Neuronal stem cell (in vitro differentiated cells): ENCODE data around the gene CHD2.

Experiments
- DNase-seq: peaks from one replicate; pipeline ENCODE4 v3.0.0-alpha.2; 2013; ENCODE audit warnings: low spot score
- H2AFZ ChIP-seq: one replicate; pipeline ENCODE4 v1.6.1; 2013; ENCODE audit warnings: mild to moderate bottlenecking, low read length, inconsistent platforms
- H2AK5ac ChIP-seq: 2 replicates; pipeline ENCODE4 v1.6.1; 2013; ENCODE audit warnings: low read depth, mild to moderate bottlenecking, inconsistent platforms, low read length, moderate library complexity, mixed read lengths
- H2BK120ac ChIP-seq: 2 replicates; pipeline ENCODE4 v1.6.1; 2013; ENCODE audit warnings: low read depth, mild to moderate bottlenecking, inconsistent platforms, low read length, moderate library complexity, mixed read lengths
- H2BK12ac ChIP-seq: one replicate; pipeline ENCODE4 v1.6.1; 2013; ENCODE audit warnings: low read length, inconsistent platforms
- H2BK15ac ChIP-seq: 2 replicates; pipeline ENCODE4 v1.6.1; 2013; ENCODE audit warnings: mild to moderate bottlenecking, low read length, inconsistent platforms, mixed read lengths
- H2BK5ac ChIP-seq: one replicate; pipeline ENCODE4 v1.6.1; 2013; ENCODE audit warnings: inconsistent platforms, mild to moderate bottlenecking, low read length, moderate library complexity
- H3K14ac ChIP-seq: one replicate; pipeline ENCODE4 v1.6.1; 2013; ENCODE audit warnings: low read length, inconsistent platforms
- H3K18ac ChIP-seq: 2 replicates; pipeline ENCODE4 v1.6.1; 2013; ENCODE audit warnings: low read length, inconsistent platforms
- H3K23ac ChIP-seq: 2 replicates; pipeline ENCODE4 v1.6.1; 2013; ENCODE audit warnings: low read depth, mild to moderate bottlenecking, mixed read lengths, low read length, inconsistent platforms; ENCODE audit not compliant: poor library complexity
- H3K27ac ChIP-seq: replicated peaks from 3 replicates; pipeline ENCODE4 v1.5.1; 2013; ENCODE audit warnings: low read length, inconsistent platforms
- H3K27me3 ChIP-seq, 3 experiments: 2 replicates each; pipeline ENCODE4 v1.6.1; 2013; ENCODE audit warnings: low read length in 3 of 3, mild to moderate bottlenecking in 2 of 3, inconsistent platforms in 1 of 3, low read depth in 1 of 3, mixed read lengths in 1 of 3, moderate library complexity in 1 of 3; ENCODE audit not compliant: control insufficient read depth in 3 of 3, insufficient read depth in 3 of 3
- H3K36me3 ChIP-seq, 2 donors: replicated peaks in 1 of 2; 2 replicates each; pipeline ENCODE4 v1.6.1; 2013; ENCODE audit warnings: low read length in 2 of 2; ENCODE audit not compliant: control insufficient read depth in 2 of 2, insufficient read depth in 2 of 2
- H3K4ac ChIP-seq: 2 replicates; pipeline ENCODE4 v1.6.1; 2013; ENCODE audit warnings: inconsistent platforms, mild to moderate bottlenecking, low read length, moderate library complexity
- H3K4me1 ChIP-seq, 2 donors: 1 replicate in 1 of 2; 2 replicates in 1 of 2; pipeline ENCODE4 v1.6.1; 2013; ENCODE audit warnings: low read length in 2 of 2, low read depth in 1 of 2; ENCODE audit not compliant: control insufficient read depth in 2 of 2, insufficient read depth in 1 of 2
- H3K4me2 ChIP-seq: one replicate; pipeline ENCODE4 v1.6.1; 2013; ENCODE audit warnings: mild to moderate bottlenecking, low read length, inconsistent platforms; ENCODE audit not compliant: insufficient read depth, poor library complexity, severe bottlenecking
- H3K4me3 ChIP-seq, 2 donors: 2 replicates each; pipeline ENCODE4 v1.5.1; 2013; ENCODE audit warnings: low read length in 2 of 2, mild to moderate bottlenecking in 2 of 2, inconsistent platforms in 1 of 2, moderate library complexity in 1 of 2
- H3K79me1 ChIP-seq: one replicate; pipeline ENCODE4 v1.6.1; 2013; ENCODE audit warnings: low read depth, mild to moderate bottlenecking, inconsistent platforms, low read length, moderate library complexity
- H3K9ac ChIP-seq: one replicate; pipeline ENCODE4 v1.6.1; 2013; ENCODE audit warnings: mild to moderate bottlenecking, low read depth, low read length, inconsistent platforms; ENCODE audit not compliant: poor library complexity
- H3K9me3 ChIP-seq, 2 donors: replicated peaks in 1 of 2; 2 replicates each; pipeline versions ENCODE3 to v1.6.1; 2013; ENCODE audit warnings: low read length in 2 of 2, mild to moderate bottlenecking in 2 of 2, inconsistent platforms in 1 of 2, low read depth in 1 of 2, mixed read lengths in 1 of 2, moderate library complexity in 1 of 2; ENCODE audit not compliant: control insufficient read depth in 2 of 2, insufficient read depth in 1 of 2
- H4K8ac ChIP-seq: one replicate; pipeline ENCODE4 v1.6.1; 2013; ENCODE audit warnings: low read depth, mild to moderate bottlenecking, inconsistent platforms, low read length, moderate library complexity
- H4K91ac ChIP-seq: one replicate; pipeline ENCODE4 v1.6.1; 2013; ENCODE audit warnings: low read length, low read depth, mild to moderate bottlenecking, inconsistent platforms; ENCODE audit not compliant: poor library complexity
- WGBS, 2 donors: extraction: QIAGEN DNeasy Blood & Tissue Kit; methylation state at CpG; one replicate each; pipeline ENCODE4 v1.1.7; 2013; ENCODE audit warnings: missing lambda C conversion rate in 2 of 2, mixed read lengths in 1 of 2; ENCODE audit not compliant: insufficient read length in 2 of 2, insufficient replicate concordance in 1 of 2; ENCODE audit errors: extremely low coverage in 2 of 2; 5-methylcytosine and 5-hydroxymethylcytosine counted together

The CHD2 gene

GRCh38 chr15:92877416-92877815 lies 22.7 kb upstream of the CHD2 start:
- H3K14ac ChIP-seq: no peak overlapping the region
- H3K23ac ChIP-seq: no peak overlapping the region
- no peak overlapping the region for H4K91ac ChIP-seq
- no CpG with 5 or more reads among the region's 2 CpGs for WGBS, 2 donors
- DNase-seq: no peak
- no peak overlapping the region for H3K4me3 ChIP-seq
- H3K79me1 ChIP-seq: no peaks in the 10 kb centered on the region
- no peak overlapping the region for H3K9ac ChIP-seq
- H2AK5ac ChIP-seq: no peak overlapping the region
- H2BK5ac ChIP-seq: no peak overlapping the region
- no peak overlapping the region for H2BK15ac ChIP-seq
- H3K4me1 ChIP-seq: peaks cover 18 to 21% of the 10 kb centered on the region in 2 donors
- no peak overlapping the region for H2BK120ac ChIP-seq
- H3K4ac ChIP-seq: no peak overlapping the region
- no peak overlapping the region for H3K27ac ChIP-seq
- no peak overlapping the region for H3K4me2 ChIP-seq
- H2BK12ac ChIP-seq: no peak overlapping the region
- no peaks in the 10 kb centered on the region for H3K36me3 ChIP-seq
- no peak overlapping the region for H4K8ac ChIP-seq
- no peak overlapping the region for H2AFZ ChIP-seq
- H3K27me3 ChIP-seq: no peaks in the 10 kb centered on the region
- no peaks in the 10 kb centered on the region for H3K9me3 ChIP-seq
- H3K18ac ChIP-seq: no peak overlapping the region

GRCh38 chr15:92878593-92879053 lies 21.5 kb upstream of the CHD2 start:
- WGBS, 2 donors: no CpG with 5 or more reads among the region's 5 CpGs
- no peak for DNase-seq
- no peak overlapping the region for H2BK5ac ChIP-seq
- H3K9me3 ChIP-seq: no peaks in the 10 kb centered on the region
- no peaks in the 10 kb centered on the region for H3K79me1 ChIP-seq
- peaks cover 18 to 21% of the 10 kb centered on the region in 2 donors for H3K4me1 ChIP-seq
- no peak overlapping the region for H4K91ac ChIP-seq
- H2BK120ac ChIP-seq: no peak overlapping the region
- H3K18ac ChIP-seq: no peak overlapping the region
- H3K9ac ChIP-seq: no peak overlapping the region
- no peak overlapping the region for H3K4me2 ChIP-seq
- H4K8ac ChIP-seq: no peak overlapping the region
- H3K23ac ChIP-seq: no peak overlapping the region
- H2BK15ac ChIP-seq: no peak overlapping the region
- H3K4ac ChIP-seq: no peak overlapping the region
- no peaks in the 10 kb centered on the region for H3K27me3 ChIP-seq
- H3K14ac ChIP-seq: no peak overlapping the region
- peaks cover 0 to 2% of the 10 kb centered on the region in 2 donors for H3K36me3 ChIP-seq
- H3K4me3 ChIP-seq: no peak overlapping the region
- H3K27ac ChIP-seq: no peak overlapping the region
- no peak overlapping the region for H2AK5ac ChIP-seq
- H2AFZ ChIP-seq: peak overlapping the region; percentile 11
- no peak overlapping the region for H2BK12ac ChIP-seq

- no peak overlapping the region for H2AK5ac ChIP-seq
- H4K91ac ChIP-seq: no peak overlapping the region
- no peak overlapping the region for H3K4me3 ChIP-seq
- no peak overlapping the region for H3K23ac ChIP-seq
- no peak for DNase-seq
- H2BK5ac ChIP-seq: no peak overlapping the region
- H3K36me3 ChIP-seq: peaks cover 0 to 17% of the 10 kb centered on the region in 2 donors
- H4K8ac ChIP-seq: no peak overlapping the region
- H2BK120ac ChIP-seq: no peak overlapping the region
- no peaks in the 10 kb centered on the region for H3K27me3 ChIP-seq
- H3K9me3 ChIP-seq: no peaks in the 10 kb centered on the region
- H3K9ac ChIP-seq: no peak overlapping the region
- H2BK15ac ChIP-seq: no peak overlapping the region
- peak overlapping the region; percentile 39 for H2AFZ ChIP-seq
- no peak overlapping the region for H2BK12ac ChIP-seq
- H3K27ac ChIP-seq: peak overlapping the region; percentile 88
- H3K14ac ChIP-seq: no peak overlapping the region
- peaks cover 18 to 21% of the 10 kb centered on the region in 2 donors for H3K4me1 ChIP-seq
- no peak overlapping the region for H3K4me2 ChIP-seq
- H3K4ac ChIP-seq: no peak overlapping the region
- no peak overlapping the region for H3K18ac ChIP-seq
- no CpG with 5 or more reads among the region's 7 CpGs for WGBS, 2 donors
- H3K79me1 ChIP-seq: no peaks in the 10 kb centered on the region
Observed at GRCh38 chr15:92879949-92880725, 20.0 kb upstream of the CHD2 start.

GRCh38 chr15:92880796-92881195 lies 19.3 kb upstream of the CHD2 start:
- peaks cover 18 to 21% of the 10 kb centered on the region in 2 donors for H3K4me1 ChIP-seq
- H3K36me3 ChIP-seq: peaks cover 0 to 24% of the 10 kb centered on the region in 2 donors
- no peak overlapping the region for H3K23ac ChIP-seq
- H2AK5ac ChIP-seq: no peak overlapping the region
- no peak overlapping the region for H3K14ac ChIP-seq
- no peak overlapping the region for H3K18ac ChIP-seq
- peak overlapping the region; percentile 12 for H3K4me2 ChIP-seq
- WGBS, 2 donors: no CpG with 5 or more reads among the region's 2 CpGs
- no peak overlapping the region for H2BK15ac ChIP-seq
- no peak for DNase-seq
- H3K79me1 ChIP-seq: no peaks in the 10 kb centered on the region
- no peak overlapping the region for H2BK12ac ChIP-seq
- no peak overlapping the region for H2BK5ac ChIP-seq
- no peak overlapping the region for H3K4me3 ChIP-seq
- no peak overlapping the region for H2BK120ac ChIP-seq
- no peak overlapping the region for H4K91ac ChIP-seq
- H4K8ac ChIP-seq: no peak overlapping the region
- H2AFZ ChIP-seq: peak overlapping the region; percentile 39
- H3K27me3 ChIP-seq: no peaks in the 10 kb centered on the region
- peak overlapping the region; percentile 88 for H3K27ac ChIP-seq
- no peak overlapping the region for H3K9ac ChIP-seq
- H3K4ac ChIP-seq: no peak overlapping the region
- no peaks in the 10 kb centered on the region for H3K9me3 ChIP-seq
